Testis (tissue), 3 donors: ENCODE data around the gene DPP10. TPM values are rescaled to one million over a fixed set of nuclear protein-coding genes. Genes with fewer than 3 reads are reported as not detected.
"Not testable (repeated sequence)": the region's sequence is repeated elsewhere in the genome, so short reads cannot be mapped to it uniquely, and the experiment has no call there.

Experiments
- DNase-seq: peaks from one replicate; pipeline ENCODE4 v3.0.0-alpha.2; 2019
- H3K27ac ChIP-seq, 2 donors: fragments of 200-600 bp; sonication (generic); one replicate each; pipeline ENCODE4 v1.5.1; 2019
- H3K27me3 ChIP-seq: fragments of 200-600 bp; sonication (generic); one replicate; pipeline ENCODE4 v1.5.1; 2019
- H3K36me3 ChIP-seq: fragments of 200-600 bp; sonication (generic); one replicate; pipeline ENCODE4 v1.5.1; 2017; ENCODE audit warnings: low read depth; ENCODE audit errors: missing control alignments
- H3K4me1 ChIP-seq: fragments of 200-600 bp; sonication (generic); one replicate; pipeline ENCODE4 v1.5.1; 2019
- H3K4me3 ChIP-seq, 2 donors: fragments of 200-600 bp; sonication (generic); one replicate each; pipeline ENCODE4 v1.5.1; 2017 to 2019
- H3K9me3 ChIP-seq: fragments of 200-600 bp; sonication (generic); one replicate; pipeline ENCODE4 v1.5.1; 2017
- POLR2A ChIP-seq: fragments of 450-650 bp; IDR thresholded peaks from one replicate; pipeline ENCODE4 v1.6.1; 2017; ENCODE audit warnings: antibody characterized with exemption, mild to moderate bottlenecking, moderate library complexity
- WGBS, 2 donors: methylation state at CpG; one replicate each; pipeline ENCODE4 v1.1.5; 2018; 5-methylcytosine and 5-hydroxymethylcytosine counted together
- intact Hi-C: fragments of 100-400 bp; cut with DNase I; formaldehyde crosslinking; loops from one replicate; pipeline ENCODE4 v1.15.1; 2023; ENCODE audit warnings: low total_unique reads
- polyA plus RNA-seq: library from polyadenylated mRNA; stranded (reverse); fragments of 350-450 nt; fragmentation: Illumina TruSeq; extraction: RNeasy Lipid Tissue Mini Kit (QIAGEN cat#74804); gene quantifications from one replicate; pipeline ENCODE4 v1.2.3, GENCODE V29; 2014; ENCODE audit warnings: low read depth, low replicate concordance; ENCODE audit not compliant: insufficient read depth
- total RNA-seq, 2 donors: library from RNA; depleted of rRNA; stranded (reverse); fragments of >200 nt; gene quantifications; one replicate each; pipeline ENCODE4 v1.2.3, GENCODE V29; 2016
- TF ChIP-seq, protein P1 (sequence below), 3 experiments: fragments of 450-650 bp in 2 of 3; fragments of 200-600 bp in 1 of 3; sonication (generic) in 1 of 3; IDR thresholded peaks; one replicate each; pipeline ENCODE4 v1.5.1; 2016 to 2019; ENCODE audit warnings: antibody characterized with exemption in 3 of 3, mild to moderate bottlenecking in 2 of 3, moderate library complexity in 1 of 3

DPP10 gene
- total and polyA plus RNA-seq, 3 donors from 2014 or later, result 1.7 to 6.7 (median 6.7) TPM

DNA sequence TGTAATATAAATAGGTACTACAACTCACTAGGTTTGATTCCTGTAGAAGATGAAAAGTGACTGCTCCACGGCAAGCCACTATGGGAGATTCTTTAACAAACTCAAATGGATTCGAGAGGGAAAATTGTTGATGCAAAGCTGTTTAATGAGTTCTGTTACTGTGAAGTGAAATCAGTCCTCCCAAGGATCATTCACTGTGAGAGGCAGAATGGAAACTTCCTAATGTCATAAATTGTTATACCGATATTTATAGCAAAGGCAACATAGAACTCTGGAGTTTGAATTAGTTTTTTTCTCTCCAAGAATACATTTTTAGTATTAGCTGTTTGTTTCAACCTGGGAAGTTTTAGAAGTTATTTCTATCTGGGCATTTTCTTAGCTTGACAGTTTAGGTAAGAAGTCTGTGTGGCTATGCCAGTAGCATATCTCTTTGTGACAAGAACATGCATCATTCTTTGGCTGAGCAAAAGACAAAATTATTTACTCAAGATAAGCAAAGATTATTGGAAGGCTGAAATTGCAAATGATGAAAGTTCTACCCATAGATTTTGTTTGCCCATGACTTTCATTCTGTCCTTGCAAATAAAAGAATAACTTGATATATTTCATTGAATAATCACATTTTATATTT, 979.7 kb downstream of the DPP10 start:
- no peak for DNase-seq
- H3K36me3 ChIP-seq, result no peaks in the 10 kb centered on the region
- no peak overlapping the region for H3K4me3 ChIP-seq
- WGBS, 2 donors, result 36 to 45% methylated on average over 3 of the region's 3 CpGs
- no peaks in the 10 kb centered on the region for H3K4me1 ChIP-seq
- TF ChIP-seq, protein P1, sequence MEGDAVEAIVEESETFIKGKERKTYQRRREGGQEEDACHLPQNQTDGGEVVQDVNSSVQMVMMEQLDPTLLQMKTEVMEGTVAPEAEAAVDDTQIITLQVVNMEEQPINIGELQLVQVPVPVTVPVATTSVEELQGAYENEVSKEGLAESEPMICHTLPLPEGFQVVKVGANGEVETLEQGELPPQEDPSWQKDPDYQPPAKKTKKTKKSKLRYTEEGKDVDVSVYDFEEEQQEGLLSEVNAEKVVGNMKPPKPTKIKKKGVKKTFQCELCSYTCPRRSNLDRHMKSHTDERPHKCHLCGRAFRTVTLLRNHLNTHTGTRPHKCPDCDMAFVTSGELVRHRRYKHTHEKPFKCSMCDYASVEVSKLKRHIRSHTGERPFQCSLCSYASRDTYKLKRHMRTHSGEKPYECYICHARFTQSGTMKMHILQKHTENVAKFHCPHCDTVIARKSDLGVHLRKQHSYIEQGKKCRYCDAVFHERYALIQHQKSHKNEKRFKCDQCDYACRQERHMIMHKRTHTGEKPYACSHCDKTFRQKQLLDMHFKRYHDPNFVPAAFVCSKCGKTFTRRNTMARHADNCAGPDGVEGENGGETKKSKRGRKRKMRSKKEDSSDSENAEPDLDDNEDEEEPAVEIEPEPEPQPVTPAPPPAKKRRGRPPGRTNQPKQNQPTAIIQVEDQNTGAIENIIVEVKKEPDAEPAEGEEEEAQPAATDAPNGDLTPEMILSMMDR (IDR thresholded peaks at IDR 0.05), result no peak
- TF ChIP-seq POLR2A, result no peak
- H3K27me3 ChIP-seq, result no peaks in the 10 kb centered on the region
- intact Hi-C loops, result no loop called here
- H3K9me3 ChIP-seq, result no peaks in the 10 kb centered on the region
- H3K27ac ChIP-seq, result no peak overlapping the region

GRCh38 chr2:115427436-115427835, 985.0 kb downstream of the DPP10 start:
- DNase-seq, result no peak
- Histone ChIP-seq H3K27me3 (no peaks in the 10 kb centered on the region), H3K27ac (no peak overlapping the region), H3K9me3 (no peaks in the 10 kb centered on the region), H3K36me3 (no peaks in the 10 kb centered on the region), H3K4me3 (no peak overlapping the region), H3K4me1 (no peaks in the 10 kb centered on the region)
- no peak for TF ChIP-seq POLR2A
- TF ChIP-seq, protein P1 (IDR thresholded peaks at IDR 0.05), result no peak
- intact Hi-C loops, result no loop called here
- 83 to 94% methylated on average over 1 of the region's 1 CpG for WGBS, 2 donors

GRCh38 chr2:115440746-115441145, 998.3 kb downstream of the DPP10 start:
- DNase-seq, H3K4me3 ChIP-seq, H3K27ac ChIP-seq, H3K36me3 ChIP-seq, H3K27me3 ChIP-seq, intact Hi-C loops, H3K4me1 ChIP-seq, H3K9me3 ChIP-seq: not testable (repeated sequence)
- 24 to 28% methylated on average over 6 of the region's 6 CpGs for WGBS, 2 donors

DNA sequence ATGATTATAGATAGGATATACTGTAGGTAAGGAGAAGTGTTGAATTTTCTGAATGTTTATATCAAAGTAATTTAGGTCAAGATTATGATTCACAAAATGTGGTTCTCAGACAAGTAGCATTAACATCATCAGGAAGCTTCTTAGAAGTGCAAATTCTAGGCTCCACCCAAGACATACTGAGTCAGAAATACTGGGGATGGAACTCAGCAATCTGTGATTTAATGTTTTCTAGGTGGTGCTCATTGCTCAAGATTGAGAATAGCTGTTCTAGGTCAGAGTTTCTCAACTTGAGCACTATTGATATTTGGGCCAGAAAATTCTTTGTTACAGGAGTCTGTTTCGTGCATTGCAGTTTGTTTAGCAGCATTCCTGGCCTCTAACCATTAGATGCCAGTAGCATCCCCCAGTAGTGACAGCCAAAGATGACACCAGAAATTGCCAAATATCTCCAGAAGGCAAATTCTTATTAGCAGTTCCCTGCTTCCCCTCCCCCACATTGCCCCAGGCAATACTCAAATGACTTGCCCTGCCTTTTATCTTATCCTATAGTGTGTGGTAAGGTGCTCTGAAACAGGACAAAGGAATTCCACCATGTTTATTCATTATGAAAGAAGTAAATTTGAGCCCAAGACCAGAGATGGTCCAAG, 1001.2 kb downstream of the DPP10 start:
- intact Hi-C loops, result no loop called here
- Histone ChIP-seq H3K27ac (no peak overlapping the region), H3K27me3 (no peaks in the 10 kb centered on the region), H3K36me3 (no peaks in the 10 kb centered on the region), H3K4me1 (no peaks in the 10 kb centered on the region), H3K4me3 (no peak overlapping the region), H3K9me3 (no peaks in the 10 kb centered on the region)
- no peak for DNase-seq
- TF ChIP-seq, protein P1 (IDR thresholded peaks at IDR 0.05), result no peak
- TF ChIP-seq POLR2A, result no peak
- WGBS, 2 donors, result 67 to 92% methylated on average over 1 of the region's 1 CpG

DNA sequence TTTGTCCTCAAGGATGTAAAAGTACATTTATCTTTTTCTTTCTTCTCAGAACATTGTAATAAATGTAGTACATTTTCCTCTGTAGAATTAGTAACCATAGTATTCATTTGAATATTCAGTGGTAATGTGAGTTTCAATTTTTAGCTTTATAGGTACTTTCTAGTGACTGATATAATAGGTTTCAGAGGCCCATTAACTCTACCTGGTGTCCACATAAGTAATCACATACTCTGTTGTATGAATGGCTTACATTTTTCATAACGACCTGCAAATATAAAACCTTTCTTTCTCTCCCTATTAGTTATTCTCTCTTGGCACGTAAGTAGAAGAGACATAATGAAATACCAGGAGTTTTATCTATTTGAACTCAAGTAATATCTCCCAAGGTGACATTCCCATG, 1017.6 kb downstream of the DPP10 start:
- no peak overlapping the region for H3K27ac ChIP-seq
- intact Hi-C loops, result no loop called here
- TF ChIP-seq, protein P1 (IDR thresholded peaks at IDR 0.05), result no peak
- no peak for TF ChIP-seq POLR2A
- no peak overlapping the region for H3K4me3 ChIP-seq
- H3K9me3 ChIP-seq, result no peaks in the 10 kb centered on the region
- H3K4me1 ChIP-seq, result no peaks in the 10 kb centered on the region
- no peaks in the 10 kb centered on the region for H3K27me3 ChIP-seq
- H3K36me3 ChIP-seq, result no peaks in the 10 kb centered on the region
- WGBS, 2 donors, result 44 to 60% methylated on average over 2 of the region's 2 CpGs
- no peak for DNase-seq
